ENCODE measurements around the gene SRGAP2C.
"Not testable (repeated sequence)": the region's sequence is repeated elsewhere in the genome, so short reads cannot be mapped to it uniquely, and the experiment has no call there.

Gene SRGAP2C

GRCh38 chr1:121257632-121258031, 72.9 kb downstream of the SRGAP2C start:
- not testable (repeated sequence) for H3K36me3 ChIP-seq (ENCODE audit: control insufficient read depth in 4 of 4, insufficient read depth in 4 of 4, low read length in 3 of 4)
- no CpG with 5 or more reads among the region's 2 CpGs for WGBS (ENCODE audit: insufficient coverage)

GRCh38 chr1:121258134-121258533, 73.4 kb downstream of the SRGAP2C start:
- CTCF ChIA-PET; POLR2A ChIA-PET; H3K4me3 ChIP-seq (ENCODE audit: control insufficient read depth in 1 of 7, extremely low read depth in 1 of 7, insufficient read depth in 4 of 7, low read depth in 2 of 7, low read length in 6 of 7); H3K27me3 ChIP-seq (replicated peaks in 2 of 5; ENCODE audit: control insufficient read depth in 4 of 5, insufficient read depth in 5 of 5, low read length in 4 of 5); DNase-seq; H3K36me3 ChIP-seq (ENCODE audit: control insufficient read depth in 4 of 4, insufficient read depth in 4 of 4, low read length in 3 of 4); H3K9me3 ChIP-seq (ENCODE audit: control extremely low read depth in 1 of 5, control insufficient read depth in 4 of 5, insufficient read depth in 2 of 5, low read depth in 1 of 5, low read length in 4 of 5); H3K4me1 ChIP-seq (ENCODE audit: control extremely low read depth in 1 of 4, control insufficient read depth in 4 of 4, insufficient read depth in 4 of 4, low read length in 3 of 4); H3K27ac ChIP-seq (ENCODE audit: insufficient read depth in 1 of 2, low read depth in 1 of 2, low read length in 2 of 2, poor library complexity in 1 of 2, severe bottlenecking in 2 of 2): not testable (repeated sequence)
- WGBS (ENCODE audit: insufficient coverage): no CpG with 5 or more reads among the region's 2 CpGs

More at GRCh38 chr1:121257632-121258031, 72.9 kb downstream of the SRGAP2C start:
- H3K4me1 ChIP-seq (ENCODE audit: control extremely low read depth in 1 of 4, control insufficient read depth in 4 of 4, insufficient read depth in 4 of 4, low read length in 3 of 4); POLR2A ChIA-PET; DNase-seq; H3K27me3 ChIP-seq (replicated peaks in 2 of 5; ENCODE audit: control insufficient read depth in 4 of 5, insufficient read depth in 5 of 5, low read length in 4 of 5); H3K27ac ChIP-seq (ENCODE audit: insufficient read depth in 1 of 2, low read depth in 1 of 2, low read length in 2 of 2, poor library complexity in 1 of 2, severe bottlenecking in 2 of 2); H3K9me3 ChIP-seq (ENCODE audit: control extremely low read depth in 1 of 5, control insufficient read depth in 4 of 5, insufficient read depth in 2 of 5, low read depth in 1 of 5, low read length in 4 of 5); CTCF ChIA-PET; H3K4me3 ChIP-seq (ENCODE audit: control insufficient read depth in 1 of 7, extremely low read depth in 1 of 7, insufficient read depth in 4 of 7, low read depth in 2 of 7, low read length in 6 of 7): not testable (repeated sequence)

GRCh38 chr1:121260205-121260604, 75.4 kb downstream of the SRGAP2C start:
- H3K27me3 ChIP-seq (replicated peaks in 2 of 5; ENCODE audit: control insufficient read depth in 4 of 5, insufficient read depth in 5 of 5, low read length in 4 of 5); DNase-seq; CTCF ChIA-PET; H3K4me3 ChIP-seq (ENCODE audit: control insufficient read depth in 1 of 7, extremely low read depth in 1 of 7, insufficient read depth in 4 of 7, low read depth in 2 of 7, low read length in 6 of 7); H3K4me1 ChIP-seq (ENCODE audit: control extremely low read depth in 1 of 4, control insufficient read depth in 4 of 4, insufficient read depth in 4 of 4, low read length in 3 of 4); H3K27ac ChIP-seq (ENCODE audit: insufficient read depth in 1 of 2, low read depth in 1 of 2, low read length in 2 of 2, poor library complexity in 1 of 2, severe bottlenecking in 2 of 2); H3K9me3 ChIP-seq (ENCODE audit: control extremely low read depth in 1 of 5, control insufficient read depth in 4 of 5, insufficient read depth in 2 of 5, low read depth in 1 of 5, low read length in 4 of 5); H3K36me3 ChIP-seq (ENCODE audit: control insufficient read depth in 4 of 4, insufficient read depth in 4 of 4, low read length in 3 of 4); POLR2A ChIA-PET: not testable (repeated sequence)
- no CpG with 5 or more reads among the region's 2 CpGs for WGBS (ENCODE audit: insufficient coverage)

GRCh38 chr1:121262163-121262562, 77.4 kb downstream of the SRGAP2C start:
- H3K36me3 ChIP-seq (ENCODE audit: control insufficient read depth in 4 of 4, insufficient read depth in 4 of 4, low read length in 3 of 4); H3K27ac ChIP-seq (ENCODE audit: insufficient read depth in 1 of 2, low read depth in 1 of 2, low read length in 2 of 2, poor library complexity in 1 of 2, severe bottlenecking in 2 of 2); POLR2A ChIA-PET; H3K4me1 ChIP-seq (ENCODE audit: control extremely low read depth in 1 of 4, control insufficient read depth in 4 of 4, insufficient read depth in 4 of 4, low read length in 3 of 4); DNase-seq; H3K9me3 ChIP-seq (ENCODE audit: control extremely low read depth in 1 of 5, control insufficient read depth in 4 of 5, insufficient read depth in 2 of 5, low read depth in 1 of 5, low read length in 4 of 5); CTCF ChIA-PET; H3K4me3 ChIP-seq (ENCODE audit: control insufficient read depth in 1 of 7, extremely low read depth in 1 of 7, insufficient read depth in 4 of 7, low read depth in 2 of 7, low read length in 6 of 7); H3K27me3 ChIP-seq (replicated peaks in 2 of 5; ENCODE audit: control insufficient read depth in 4 of 5, insufficient read depth in 5 of 5, low read length in 4 of 5): not testable (repeated sequence)
- WGBS (ENCODE audit: insufficient coverage): no CpG with 5 or more reads among the region's 2 CpGs

- WGBS (ENCODE audit: insufficient coverage): no CpG with 5 or more reads among the region's 1 CpG
- H3K4me1 ChIP-seq (ENCODE audit: control extremely low read depth in 1 of 4, control insufficient read depth in 4 of 4, insufficient read depth in 4 of 4, low read length in 3 of 4); H3K36me3 ChIP-seq (ENCODE audit: control insufficient read depth in 4 of 4, insufficient read depth in 4 of 4, low read length in 3 of 4); H3K27me3 ChIP-seq (replicated peaks in 2 of 5; ENCODE audit: control insufficient read depth in 4 of 5, insufficient read depth in 5 of 5, low read length in 4 of 5); H3K4me3 ChIP-seq (ENCODE audit: control insufficient read depth in 1 of 7, extremely low read depth in 1 of 7, insufficient read depth in 4 of 7, low read depth in 2 of 7, low read length in 6 of 7); H3K27ac ChIP-seq (ENCODE audit: insufficient read depth in 1 of 2, low read depth in 1 of 2, low read length in 2 of 2, poor library complexity in 1 of 2, severe bottlenecking in 2 of 2); POLR2A ChIA-PET; CTCF ChIA-PET; H3K9me3 ChIP-seq (ENCODE audit: control extremely low read depth in 1 of 5, control insufficient read depth in 4 of 5, insufficient read depth in 2 of 5, low read depth in 1 of 5, low read length in 4 of 5): not testable (repeated sequence)
- DNase-seq: peak in 2 of 3 donors; percentile 6 to 9
These were observed 79.0 kb downstream of the SRGAP2C start for GRCh38 chr1:121263789-121264244.

- no CpG with 5 or more reads among the region's 4 CpGs for WGBS (ENCODE audit: insufficient coverage)
- DNase-seq; H3K4me3 ChIP-seq (ENCODE audit: control insufficient read depth in 1 of 7, extremely low read depth in 1 of 7, insufficient read depth in 4 of 7, low read depth in 2 of 7, low read length in 6 of 7); H3K27me3 ChIP-seq (replicated peaks in 2 of 5; ENCODE audit: control insufficient read depth in 4 of 5, insufficient read depth in 5 of 5, low read length in 4 of 5); H3K27ac ChIP-seq (ENCODE audit: insufficient read depth in 1 of 2, low read depth in 1 of 2, low read length in 2 of 2, poor library complexity in 1 of 2, severe bottlenecking in 2 of 2); CTCF ChIA-PET; H3K9me3 ChIP-seq (ENCODE audit: control extremely low read depth in 1 of 5, control insufficient read depth in 4 of 5, insufficient read depth in 2 of 5, low read depth in 1 of 5, low read length in 4 of 5); H3K36me3 ChIP-seq (ENCODE audit: control insufficient read depth in 4 of 4, insufficient read depth in 4 of 4, low read length in 3 of 4); H3K4me1 ChIP-seq (ENCODE audit: control extremely low read depth in 1 of 4, control insufficient read depth in 4 of 4, insufficient read depth in 4 of 4, low read length in 3 of 4); POLR2A ChIA-PET: not testable (repeated sequence)
These were observed 82.3 kb downstream of the SRGAP2C start for GRCh38 chr1:121267072-121267471.

GRCh38 chr1:121269309-121269708, 84.5 kb downstream of the SRGAP2C start:
- H3K36me3 ChIP-seq (ENCODE audit: control insufficient read depth in 4 of 4, insufficient read depth in 4 of 4, low read length in 3 of 4); H3K4me3 ChIP-seq (ENCODE audit: control insufficient read depth in 1 of 7, extremely low read depth in 1 of 7, insufficient read depth in 4 of 7, low read depth in 2 of 7, low read length in 6 of 7); H3K27ac ChIP-seq (ENCODE audit: insufficient read depth in 1 of 2, low read depth in 1 of 2, low read length in 2 of 2, poor library complexity in 1 of 2, severe bottlenecking in 2 of 2); DNase-seq; H3K9me3 ChIP-seq (ENCODE audit: control extremely low read depth in 1 of 5, control insufficient read depth in 4 of 5, insufficient read depth in 2 of 5, low read depth in 1 of 5, low read length in 4 of 5); POLR2A ChIA-PET; CTCF ChIA-PET; H3K27me3 ChIP-seq (replicated peaks in 2 of 5; ENCODE audit: control insufficient read depth in 4 of 5, insufficient read depth in 5 of 5, low read length in 4 of 5); H3K4me1 ChIP-seq (ENCODE audit: control extremely low read depth in 1 of 4, control insufficient read depth in 4 of 4, insufficient read depth in 4 of 4, low read length in 3 of 4): not testable (repeated sequence)
- no CpG with 5 or more reads among the region's 1 CpG for WGBS (ENCODE audit: insufficient coverage)

All from common myeloid progenitor, CD34-positive (primary cell).